ENCODE results near the gene TCF7L2.

TCF7L2 gene

GRCh38 chr10:112991888-112992491 is 41.9 kb downstream of the TCF7L2 start:
- no peaks in the 10 kb centered on the region for H3F3A ChIP-seq (ENCODE audit: insufficient read depth, low read length)
- H3K27ac ChIP-seq (ENCODE audit: low read depth, low read length, poor library complexity, severe bottlenecking) = peak overlapping the region; percentile 62
- no peak for TF ChIP-seq EZH2 (IDR thresholded peaks at IDR 0.05; ENCODE audit: borderline replicate concordance, low read length)
- no peak for TF ChIP-seq CTCF (IDR thresholded peaks at IDR 0.05; ENCODE audit: low read length)
- no peaks in the 10 kb centered on the region for H3K9me3 ChIP-seq (ENCODE audit: low read length)
- H2AFZ ChIP-seq (ENCODE audit: low read length) = no peak overlapping the region
- no peaks in the 10 kb centered on the region for H3K9me2 ChIP-seq (ENCODE audit: low read depth, low read length)
- H3K79me2 ChIP-seq (ENCODE audit: insufficient read depth, low read length) = peaks cover 20% of the 10 kb centered on the region
- H3K4me1 ChIP-seq (ENCODE audit: insufficient read depth, low read length, severe bottlenecking) = peaks cover 79% of the 10 kb centered on the region
- H3K9ac ChIP-seq (ENCODE audit: low read length) = no peak overlapping the region
- no peaks in the 10 kb centered on the region for H3K27me3 ChIP-seq (ENCODE audit: insufficient read depth, low read length)
- H3K4me2 ChIP-seq (ENCODE audit: low read length) = no peak overlapping the region
- H4K20me1 ChIP-seq (ENCODE audit: insufficient read depth, low read length) = no peaks in the 10 kb centered on the region
- H3K36me3 ChIP-seq (ENCODE audit: insufficient read depth, low read length) = no peaks in the 10 kb centered on the region
- no peak overlapping the region for H3K4me3 ChIP-seq (ENCODE audit: low read depth, low read length, poor library complexity, severe bottlenecking)

GRCh38 chr10:112996462-112996861 is 46.4 kb downstream of the TCF7L2 start:
- H3F3A ChIP-seq (ENCODE audit: insufficient read depth, low read length) = no peaks in the 10 kb centered on the region
- H3K27ac ChIP-seq (ENCODE audit: low read depth, low read length, poor library complexity, severe bottlenecking) = peak overlapping the region; percentile 62
- H3K79me2 ChIP-seq (ENCODE audit: insufficient read depth, low read length) = peaks cover 25% of the 10 kb centered on the region; the same call in 1 of the 2 replicates
- H3K4me3 ChIP-seq (ENCODE audit: low read depth, low read length, poor library complexity, severe bottlenecking) = no peak overlapping the region
- no peaks in the 10 kb centered on the region for H3K9me3 ChIP-seq (ENCODE audit: low read length)
- no peaks in the 10 kb centered on the region for H3K9me2 ChIP-seq (ENCODE audit: low read depth, low read length)
- H4K20me1 ChIP-seq (ENCODE audit: insufficient read depth, low read length) = no peaks in the 10 kb centered on the region
- no peaks in the 10 kb centered on the region for H3K27me3 ChIP-seq (ENCODE audit: insufficient read depth, low read length)
- TF ChIP-seq EZH2 (IDR thresholded peaks at IDR 0.05; ENCODE audit: borderline replicate concordance, low read length) (no peak), CTCF (IDR thresholded peaks at IDR 0.05; ENCODE audit: low read length) (no peak)
- H2AFZ ChIP-seq (ENCODE audit: low read length) = no peak overlapping the region
- H3K4me1 ChIP-seq (ENCODE audit: insufficient read depth, low read length, severe bottlenecking) = peaks cover 81% of the 10 kb centered on the region
- H3K9ac ChIP-seq (ENCODE audit: low read length) = no peak overlapping the region
- peak overlapping the region; percentile 9; the same call in 1 of the 2 replicates for H3K4me2 ChIP-seq (ENCODE audit: low read length)
- H3K36me3 ChIP-seq (ENCODE audit: insufficient read depth, low read length) = no peaks in the 10 kb centered on the region

GRCh38 chr10:112999102-112999501 is 49.1 kb downstream of the TCF7L2 start:
- Histone ChIP-seq H3K9me3 (ENCODE audit: low read length) (no peaks in the 10 kb centered on the region), H3K27ac (ENCODE audit: low read depth, low read length, poor library complexity, severe bottlenecking) (peak overlapping the region; percentile 10), H3K4me1 (ENCODE audit: insufficient read depth, low read length, severe bottlenecking) (peaks cover 87% of the 10 kb centered on the region), H3K79me2 (ENCODE audit: insufficient read depth, low read length) (peaks cover 25% of the 10 kb centered on the region; the same call in 1 of the 2 replicates), H3K27me3 (ENCODE audit: insufficient read depth, low read length) (no peaks in the 10 kb centered on the region), H3F3A (ENCODE audit: insufficient read depth, low read length) (no peaks in the 10 kb centered on the region), H2AFZ (ENCODE audit: low read length) (no peak overlapping the region), H3K9me2 (ENCODE audit: low read depth, low read length) (no peaks in the 10 kb centered on the region), H3K4me2 (ENCODE audit: low read length) (no peak overlapping the region; the same call in 1 of the 2 replicates), H4K20me1 (ENCODE audit: insufficient read depth, low read length) (no peaks in the 10 kb centered on the region), H3K9ac (ENCODE audit: low read length) (no peak overlapping the region), H3K36me3 (ENCODE audit: insufficient read depth, low read length) (no peaks in the 10 kb centered on the region), H3K4me3 (ENCODE audit: low read depth, low read length, poor library complexity, severe bottlenecking) (no peak overlapping the region)
- TF ChIP-seq EZH2 (IDR thresholded peaks at IDR 0.05; ENCODE audit: borderline replicate concordance, low read length) (no peak), CTCF (IDR thresholded peaks at IDR 0.05; ENCODE audit: low read length) (no peak)
